Fibroblast of upper back skin (primary cell): ENCODE results near the gene FREM1.

Experiments used
- DNase-seq: peaks from one replicate; pipeline ENCODE4 v3.0.0-alpha.2; 2013

FREM1 gene

DNA sequence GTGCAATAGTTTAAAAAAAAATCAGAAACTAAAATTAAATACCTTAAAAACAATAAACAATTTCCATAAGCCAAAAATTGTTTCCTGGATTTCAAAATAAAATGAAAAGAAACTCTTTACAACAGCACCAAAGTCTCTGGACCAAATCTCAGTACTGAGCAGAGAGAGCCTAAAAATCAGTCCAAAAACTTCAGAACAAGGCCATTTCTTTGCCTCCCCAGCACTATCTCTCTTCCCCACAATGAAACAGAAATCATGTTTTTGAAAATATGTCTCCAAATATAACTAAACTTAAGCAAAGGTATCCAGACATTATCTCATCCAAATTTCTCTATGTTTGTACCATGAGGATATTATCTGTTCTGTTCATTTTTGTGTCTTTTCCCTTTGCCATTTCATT, 1.0 kb downstream of the FREM1 start:
- DNase-seq: no peak

GRCh38 chr9:14908295-14909180, 1.7 kb downstream of the FREM1 start:
- no peak for DNase-seq

DNA sequence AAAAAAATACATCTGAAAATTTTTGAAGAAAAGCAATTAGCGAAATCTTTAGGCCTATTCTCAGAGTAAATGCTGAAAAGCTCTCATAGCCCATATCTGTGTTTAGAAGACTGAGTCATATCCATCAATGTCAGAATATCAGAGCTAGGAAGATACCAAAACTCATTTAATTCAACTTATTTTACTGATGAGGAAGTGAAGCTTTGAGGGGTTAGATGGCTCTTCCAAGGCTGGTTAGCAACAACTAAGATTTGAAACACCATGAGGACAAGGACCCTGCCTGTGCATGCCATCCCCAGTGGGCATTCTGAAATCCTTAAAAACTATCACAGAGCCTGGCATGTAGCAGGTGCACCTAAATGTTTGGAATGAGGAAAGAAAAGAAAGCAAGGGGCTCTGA, 2.5 kb downstream of the FREM1 start:
- DNase-seq: no peak

- DNase-seq: no peak
Measured at GRCh38 chr9:14907360-14907685, 2.9 kb downstream of the FREM1 start.

GRCh38 chr9:14906644-14907359, 3.4 kb downstream of the FREM1 start:
- no peak for DNase-seq

GRCh38 chr9:14906000-14906399, 4.2 kb downstream of the FREM1 start:
- DNase-seq: no peak

- DNase-seq: no peak
Measured at GRCh38 chr9:14903040-14903439, 7.2 kb downstream of the FREM1 start.

DNA sequence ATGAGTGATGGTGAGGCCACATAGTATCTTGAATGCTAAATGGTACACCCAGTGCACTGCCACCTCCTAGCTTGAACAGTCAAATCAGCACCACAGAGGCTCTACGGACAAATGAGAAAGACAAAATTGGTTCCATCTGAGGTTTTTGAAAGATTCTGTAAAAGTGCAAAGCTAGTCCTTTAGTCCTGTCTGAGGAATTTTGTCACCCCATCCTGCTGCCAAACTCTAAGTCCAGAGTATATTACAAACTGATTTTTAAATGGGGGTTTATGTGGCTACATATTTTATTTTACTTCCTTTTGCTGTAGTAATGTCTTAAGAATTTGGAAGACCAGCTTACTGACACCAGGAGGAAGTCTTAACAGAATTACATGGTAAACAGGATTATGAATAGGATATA, 7.7 kb downstream of the FREM1 start:
- peak; percentile 11 for DNase-seq

DNA sequence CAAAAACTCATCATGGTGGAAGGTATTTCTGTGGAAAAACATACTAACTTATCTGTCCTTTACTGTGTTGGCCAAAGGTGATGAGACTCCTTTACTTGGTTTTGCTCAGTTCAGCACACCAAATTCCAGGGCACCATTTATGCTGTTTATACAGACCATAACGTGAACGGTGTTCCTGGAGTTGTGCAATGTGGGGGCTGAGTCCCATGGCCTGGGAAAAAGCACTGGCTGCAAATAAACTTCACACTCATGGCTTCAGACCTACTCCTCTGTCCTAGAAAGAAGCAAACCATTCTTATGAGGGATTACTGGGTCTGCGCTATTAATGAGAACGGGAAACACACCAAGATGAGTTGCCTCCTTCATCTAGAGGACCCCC, 10.4 kb downstream of the FREM1 start:
- DNase-seq: no peak

- DNase-seq: no peak
Measured at GRCh38 chr9:14899042-14899814, 11.0 kb downstream of the FREM1 start.

GRCh38 chr9:14895806-14896205, 14.4 kb downstream of the FREM1 start:
- peak; percentile 48 for DNase-seq

DNA sequence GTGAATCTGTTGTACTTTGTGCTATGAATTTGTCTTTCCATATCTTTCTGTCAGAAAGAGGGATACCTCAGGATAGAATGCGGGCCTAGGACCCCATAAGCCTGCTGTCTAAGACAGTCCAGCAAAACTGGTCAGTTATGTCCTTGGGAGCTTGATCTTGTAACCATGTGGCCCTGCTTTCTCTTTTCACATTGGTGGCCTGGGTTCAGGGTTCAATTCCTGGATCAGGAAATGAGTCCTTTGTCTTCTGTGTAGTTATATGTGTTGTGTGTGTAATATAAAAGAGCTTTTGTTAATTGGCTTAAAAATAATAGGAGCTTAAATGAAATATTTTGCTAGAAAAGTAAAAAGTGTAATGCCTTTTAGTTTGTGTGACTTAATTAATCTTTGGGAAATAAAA, 16.9 kb downstream of the FREM1 start:
- no peak for DNase-seq

DNA sequence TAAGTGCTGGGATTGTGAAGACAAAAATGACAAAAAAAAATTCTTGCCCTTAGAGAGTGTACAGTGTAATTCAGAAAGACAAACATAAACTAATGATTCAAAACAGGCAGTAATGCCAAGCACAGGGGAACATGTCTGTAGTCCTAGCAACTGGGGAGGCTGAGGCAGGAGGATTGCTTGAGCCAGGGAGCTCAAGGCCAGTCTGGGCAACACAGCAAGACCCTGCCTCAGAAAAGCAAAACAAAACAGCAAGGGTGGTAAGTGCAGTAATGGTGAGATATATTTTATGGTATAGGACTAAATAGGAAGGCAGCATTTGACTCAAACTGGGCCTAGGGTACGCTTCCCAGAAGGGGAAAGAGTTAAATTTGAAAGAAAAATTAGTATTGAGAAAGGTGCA, 18.9 kb downstream of the FREM1 start:
- DNase-seq: no peak

DNA sequence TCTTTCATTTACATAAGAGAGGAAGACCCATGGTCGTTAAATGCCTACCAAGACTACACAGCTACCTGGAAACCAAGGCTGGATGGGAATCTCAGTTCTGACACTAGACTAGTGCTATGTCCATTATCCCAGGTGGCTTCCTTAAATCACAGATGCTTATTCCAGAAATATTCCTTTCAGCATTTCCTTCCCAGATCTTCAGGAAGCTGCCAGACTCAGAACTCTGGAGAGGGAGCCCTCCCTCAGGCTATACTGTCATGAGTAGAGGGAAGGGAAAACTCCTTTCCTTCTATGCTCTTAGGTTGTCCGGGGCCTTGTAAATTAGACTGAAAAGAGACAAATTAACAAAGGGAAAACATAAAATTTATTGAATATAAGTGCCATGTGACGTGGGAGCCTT, 20.8 kb downstream of the FREM1 start:
- no peak for DNase-seq

- DNase-seq: no peak
Measured at GRCh38 chr9:14888875-14889274, 21.4 kb downstream of the FREM1 start.

GRCh38 chr9:14888272-14888671, 22.0 kb downstream of the FREM1 start:
- DNase-seq: no peak

GRCh38 chr9:14887149-14887548, 23.1 kb downstream of the FREM1 start:
- DNase-seq: no peak

- no peak for DNase-seq
Measured at GRCh38 chr9:14883310-14883944, 26.8 kb downstream of the FREM1 start.

DNA sequence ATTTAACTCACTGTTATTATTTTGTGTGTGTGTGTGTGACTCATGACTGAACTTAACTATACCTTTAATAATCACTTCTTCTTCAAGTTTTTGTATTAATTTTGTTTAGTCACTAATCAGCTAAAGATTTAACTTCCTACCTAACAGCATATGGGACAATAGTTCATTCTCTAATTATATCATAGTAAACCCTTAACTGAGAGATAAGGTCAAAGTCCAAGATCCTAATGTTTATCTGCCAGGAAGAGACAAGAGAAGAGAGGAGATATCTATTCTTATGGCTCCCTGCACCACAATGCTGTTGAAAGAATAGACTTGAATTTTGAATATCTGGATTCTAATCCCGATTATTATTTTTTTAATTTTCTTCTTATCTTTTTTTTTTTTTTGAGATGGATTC, 28.1 kb downstream of the FREM1 start:
- DNase-seq: no peak

DNA sequence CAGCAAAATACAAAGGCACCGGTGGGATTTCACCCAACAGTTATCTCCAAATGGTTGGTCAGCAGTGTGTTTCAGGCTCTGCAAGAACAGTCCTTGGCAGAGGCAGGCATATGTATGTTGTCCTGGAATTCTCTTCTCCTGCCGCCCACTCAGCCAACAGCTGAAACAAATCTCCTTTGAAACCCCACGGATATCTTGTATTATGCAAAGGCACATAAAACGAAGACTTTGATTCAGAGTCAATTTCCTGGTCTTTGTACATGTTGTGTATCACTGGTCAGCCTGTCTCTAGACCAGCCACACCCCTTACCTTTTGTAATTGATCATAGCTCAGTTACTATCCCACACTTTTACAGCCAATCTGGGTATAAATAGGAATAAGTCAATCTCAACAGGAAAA, 29.2 kb downstream of the FREM1 start:
- DNase-seq: no peak

GRCh38 chr9:14870090-14870489, 40.1 kb downstream of the FREM1 start:
- no peak for DNase-seq

- no peak for DNase-seq
Measured at GRCh38 chr9:14869671-14870070, 40.6 kb downstream of the FREM1 start.
